ENCODE data around the gene PLXNA1. TPM values are rescaled to one million over a fixed set of nuclear protein-coding genes. Genes with fewer than 3 reads are reported as not detected.

PLXNA1 gene
- total and polyA plus RNA-seq, 9 of the 15 experiments (the other 6 are each of a cell fraction or from before 2014, with no cell fraction given) = 0.23 to 59.9 (median 16.8) TPM

GRCh38 chr3:126952983-126953660 lies 29.8 kb upstream of the PLXNA1 start:
- Histone ChIP-seq H3K4me1 (replicated peaks in 1 of 2; ENCODE audit: control insufficient read depth in 2 of 2, insufficient read depth in 2 of 2, low read length in 2 of 2) (peaks cover 0 to 9% of the 10 kb centered on the region in 2 experiments; a peak in 2 of 5 replicates), H3K4me2 (ENCODE audit: insufficient read depth, low read length) (no peak overlapping the region), H3K36me3 (ENCODE audit: control insufficient read depth, insufficient read depth, low read length) (no peaks in the 10 kb centered on the region), H2AFZ (ENCODE audit: low read depth, low read length) (no peak overlapping the region), H3K4me3 (no peak overlapping the region), H3K9ac (ENCODE audit: insufficient read depth in 1 of 2, low read depth in 2 of 2, low read length in 2 of 2) (no peak overlapping the region), H3K27me3 (ENCODE audit: control insufficient read depth in 2 of 2, insufficient read depth in 2 of 2, low read length in 2 of 2) (no peaks in the 10 kb centered on the region), H3K27ac (ENCODE audit: extremely low read depth, low read depth, low read length) (no peak overlapping the region), H3K9me3 (replicated peaks; ENCODE audit: control insufficient read depth, insufficient read depth, low read depth, low read length) (no peaks in the 10 kb centered on the region), H4K20me1 (replicated peaks; ENCODE audit: control insufficient read depth, insufficient read depth, low read length) (no peaks in the 10 kb centered on the region), H3K79me2 (ENCODE audit: control insufficient read depth, insufficient read depth, low read length) (no peaks in the 10 kb centered on the region), H3K9me1 (ENCODE audit: control insufficient read depth, insufficient read depth, low read length) (no peaks in the 10 kb centered on the region)
- DNase-seq (ENCODE audit: extremely low read depth in 1 of 4, low spot score in 3 of 4) (no peak), FAIRE-seq (no peak), ATAC-seq (no peak)
- TF ChIP-seq USF1 (CRISPR knock-in tag; IDR thresholded peaks at IDR 0.05) = no peak
- no peak for TF ChIP-seq KLF16 (IDR thresholded peaks at IDR 0.05)
- no peak for TF ChIP-seq STAG1 (CRISPR knock-in tag; IDR thresholded peaks at IDR 0.05; ENCODE audit: borderline replicate concordance)
- TF ChIP-seq ZFP1 (CRISPR knock-in tag; IDR thresholded peaks at IDR 0.05) = no peak
- no peak for TF ChIP-seq CTCFL (IDR thresholded peaks at IDR 0.05; ENCODE audit: borderline replicate concordance, insufficient read depth, low read depth, low read length, poor library complexity, severe bottlenecking)
- TF ChIP-seq YY1 (IDR thresholded peaks at IDR 0.05; ENCODE audit: borderline replicate concordance in 1 of 3, control insufficient read depth in 1 of 3, extremely low read depth in 1 of 3, insufficient read depth in 3 of 3, insufficient read length in 1 of 3, insufficient replicate concordance in 2 of 3, low read depth in 1 of 3, low read length in 2 of 3) = no peak
- no peak for TF ChIP-seq FOXJ3 (CRISPR knock-in tag; IDR thresholded peaks at IDR 0.05)
- no peak for TF ChIP-seq RERE (CRISPR knock-in tag; IDR thresholded peaks at IDR 0.05; ENCODE audit: borderline replicate concordance)
- no peak for TF ChIP-seq ZNF766 (CRISPR knock-in tag; conservative IDR thresholded peaks at IDR 0.05)
- no peak for TF ChIP-seq TCF7L2 (IDR thresholded peaks at IDR 0.05; ENCODE audit: low read depth, low read length)
- no peak for TF ChIP-seq ARHGAP35 (IDR thresholded peaks at IDR 0.05; ENCODE audit: partially characterized antibody)
- no peak for TF ChIP-seq PURB (CRISPR knock-in tag; IDR thresholded peaks at IDR 0.05; ENCODE audit: low read depth)
- TF ChIP-seq ZNF239 (CRISPR knock-in tag; IDR thresholded peaks at IDR 0.05) = no peak
- ChIA-PET POLR2A (interaction anchor here (0.6 kb wide), 1 partner anchor 207 kb away, joined by 3 read pairs; no protein-coding TSS in a partner anchor), CTCF (ENCODE audit: low intra/inter-chr PET ratio) (no interaction called here)
- BruUV-seq (replicated peaks) = no TSS peak
- in situ Hi-C loops (cut with MboI) (no loop called here), intact Hi-C loops (cut with micrococcal nuclease) (no loop called here)
- 69% methylated on average over 11 of the region's 12 CpGs for WGBS (ENCODE audit: insufficient coverage, low coverage, missing lambda C conversion rate)

Data from K562 (cell line).